Activated CD8-positive, alpha-beta memory T cell treated with anti-CD3 and anti-CD28 coated beads for 4 hours (primary cell): ENCODE data around the gene SLC24A3.

ENCODE experiments used
- DNase-seq, 2 donors: peaks; one replicate each; pipeline ENCODE4 v3.0.0-alpha.2; 2020; ENCODE audit warnings: low read depth in 2 of 2

The SLC24A3 gene

GRCh38 chr20:19457611-19458010 lies 245.2 kb downstream of the SLC24A3 start:
- no peak for DNase-seq

- no peak for DNase-seq
Measured at GRCh38 chr20:19460386-19460785, 247.9 kb downstream of the SLC24A3 start.

GRCh38 chr20:19462491-19462890 lies 250.0 kb downstream of the SLC24A3 start:
- DNase-seq: no peak

- no peak for DNase-seq
Measured at GRCh38 chr20:19463597-19463996, 251.2 kb downstream of the SLC24A3 start.

- no peak for DNase-seq
Measured at GRCh38 chr20:19465536-19465935, 253.1 kb downstream of the SLC24A3 start.

GRCh38 chr20:19466206-19466928 lies 253.9 kb downstream of the SLC24A3 start:
- DNase-seq: no peak

GRCh38 chr20:19473216-19473921 lies 260.9 kb downstream of the SLC24A3 start:
- no peak for DNase-seq

GRCh38 chr20:19473922-19474286 lies 261.5 kb downstream of the SLC24A3 start:
- DNase-seq: no peak

- DNase-seq: no peak
Measured at GRCh38 chr20:19478320-19478895, 266.0 kb downstream of the SLC24A3 start.

GRCh38 chr20:19482726-19483125 lies 270.3 kb downstream of the SLC24A3 start:
- no peak for DNase-seq

GRCh38 chr20:19483309-19483708 lies 270.9 kb downstream of the SLC24A3 start:
- no peak for DNase-seq

GRCh38 chr20:19486446-19486845 lies 274.0 kb downstream of the SLC24A3 start:
- no peak for DNase-seq

GRCh38 chr20:19487420-19487819 lies 275.0 kb downstream of the SLC24A3 start:
- DNase-seq: no peak

- DNase-seq: no peak
Measured at GRCh38 chr20:19491241-19491640, 278.8 kb downstream of the SLC24A3 start.

- no peak for DNase-seq
Measured at GRCh38 chr20:19492116-19492515, 279.7 kb downstream of the SLC24A3 start.

- no peak for DNase-seq
Measured at GRCh38 chr20:19492687-19493336, 280.4 kb downstream of the SLC24A3 start.

- no peak for DNase-seq
Measured at GRCh38 chr20:19493794-19494495, 281.5 kb downstream of the SLC24A3 start.

- DNase-seq: no peak
Measured at GRCh38 chr20:19495905-19496703, 283.7 kb downstream of the SLC24A3 start.

- DNase-seq: no peak
Measured at GRCh38 chr20:19497064-19497463, 284.6 kb downstream of the SLC24A3 start.

GRCh38 chr20:19498756-19499155 lies 286.3 kb downstream of the SLC24A3 start:
- DNase-seq: no peak

GRCh38 chr20:19501476-19502115 lies 289.2 kb downstream of the SLC24A3 start:
- no peak for DNase-seq
